PC-9 (cell line): Measurements from ENCODE around the gene KIAA1328.

Source experiments
- EZH2 ChIP-seq: fragments of 200-600 bp; sonication (generic); IDR thresholded peaks from 2 replicates; pipeline ENCODE4 v1.8.0; 2017; ENCODE audit warnings: antibody characterized with exemption, low read depth
- TF ChIP-seq, protein P1 (sequence below): fragments of 200-600 bp; sonication (generic); conservative IDR thresholded peaks from 2 replicates; pipeline ENCODE4 v1.6.1; 2017; ENCODE audit warnings: mixed run types, antibody characterized with exemption, mild to moderate bottlenecking, moderate library complexity

- TF ChIP-seq, protein P1, sequence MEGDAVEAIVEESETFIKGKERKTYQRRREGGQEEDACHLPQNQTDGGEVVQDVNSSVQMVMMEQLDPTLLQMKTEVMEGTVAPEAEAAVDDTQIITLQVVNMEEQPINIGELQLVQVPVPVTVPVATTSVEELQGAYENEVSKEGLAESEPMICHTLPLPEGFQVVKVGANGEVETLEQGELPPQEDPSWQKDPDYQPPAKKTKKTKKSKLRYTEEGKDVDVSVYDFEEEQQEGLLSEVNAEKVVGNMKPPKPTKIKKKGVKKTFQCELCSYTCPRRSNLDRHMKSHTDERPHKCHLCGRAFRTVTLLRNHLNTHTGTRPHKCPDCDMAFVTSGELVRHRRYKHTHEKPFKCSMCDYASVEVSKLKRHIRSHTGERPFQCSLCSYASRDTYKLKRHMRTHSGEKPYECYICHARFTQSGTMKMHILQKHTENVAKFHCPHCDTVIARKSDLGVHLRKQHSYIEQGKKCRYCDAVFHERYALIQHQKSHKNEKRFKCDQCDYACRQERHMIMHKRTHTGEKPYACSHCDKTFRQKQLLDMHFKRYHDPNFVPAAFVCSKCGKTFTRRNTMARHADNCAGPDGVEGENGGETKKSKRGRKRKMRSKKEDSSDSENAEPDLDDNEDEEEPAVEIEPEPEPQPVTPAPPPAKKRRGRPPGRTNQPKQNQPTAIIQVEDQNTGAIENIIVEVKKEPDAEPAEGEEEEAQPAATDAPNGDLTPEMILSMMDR: no peak
- no peak for TF ChIP-seq EZH2
Measured at GRCh38 chr18:37276111-37276890, 447.4 kb downstream of the KIAA1328 start.
